Hepatocyte (in vitro differentiated cells): ENCODE data around the gene CYTH1. TPM values are rescaled to one million over a fixed set of nuclear protein-coding genes. Genes with fewer than 3 reads are reported as not detected.

Source experiments
- DNase-seq: peaks from one replicate; pipeline ENCODE4 v3.0.0-alpha.2; 2016; ENCODE audit warnings: low spot score
- H2AFZ ChIP-seq: fragments of 200-600 bp; sonication (generic); 2 replicates; pipeline ENCODE4 v1.6.0; 2016; ENCODE audit warnings: antibody characterized with exemption, mild to moderate bottlenecking
- H3K27ac ChIP-seq: fragments of 200-600 bp; sonication (generic); 2 replicates; pipeline ENCODE4 v1.5.1; 2016; ENCODE audit warnings: mild to moderate bottlenecking
- H3K27me3 ChIP-seq: fragments of 200-600 bp; sonication (generic); 2 replicates; pipeline ENCODE4 v1.6.1; 2016
- H3K36me3 ChIP-seq: fragments of 200-600 bp; sonication (generic); replicated peaks from 2 replicates; pipeline ENCODE4 v1.5.1; 2016; ENCODE audit warnings: low read depth; ENCODE audit not compliant: insufficient read depth
- H3K4me1 ChIP-seq: fragments of 200-600 bp; sonication (generic); 2 replicates; pipeline ENCODE4 v1.5.1; 2016; ENCODE audit warnings: mild to moderate bottlenecking, moderate library complexity; ENCODE audit not compliant: insufficient read depth
- H3K4me2 ChIP-seq: fragments of 200-600 bp; sonication (generic); 2 replicates; pipeline ENCODE4 v1.6.0; 2016
- H3K4me3 ChIP-seq: fragments of 200-600 bp; sonication (generic); 2 replicates; pipeline ENCODE4 v1.5.1; 2016; ENCODE audit warnings: mild to moderate bottlenecking
- H3K79me2 ChIP-seq: fragments of 200-600 bp; sonication (generic); 2 replicates; pipeline ENCODE4 v1.6.0; 2017; ENCODE audit warnings: mild to moderate bottlenecking
- H3K9me2 ChIP-seq: fragments of 200-600 bp; sonication (generic); replicated peaks from 2 replicates; pipeline ENCODE4 v1.6.0; 2017; ENCODE audit warnings: mild to moderate bottlenecking; ENCODE audit not compliant: insufficient read depth
- H3K9me3 ChIP-seq: fragments of 200-600 bp; sonication (generic); 2 replicates; pipeline ENCODE4 v1.5.1; 2016; ENCODE audit warnings: low read depth, mild to moderate bottlenecking
- H4K20me1 ChIP-seq: fragments of 200-600 bp; sonication (generic); 2 replicates; pipeline ENCODE4 v1.6.0; 2016; ENCODE audit warnings: mild to moderate bottlenecking; ENCODE audit not compliant: insufficient read depth, poor library complexity, severe bottlenecking
- EZH2 ChIP-seq: fragments of 200-600 bp; sonication (generic); IDR thresholded peaks from 2 replicates; pipeline ENCODE4 v1.6.1; 2016; ENCODE audit warnings: antibody characterized with exemption, mild to moderate bottlenecking, borderline replicate concordance
- EZH2phosphoT487 ChIP-seq: fragments of 200-600 bp; sonication (generic); IDR thresholded peaks from one replicate; pipeline ENCODE4 v1.6.1; 2018; ENCODE audit warnings: antibody characterized with exemption, mild to moderate bottlenecking, low read depth, moderate library complexity; ENCODE audit not compliant: unreplicated experiment, severe bottlenecking
- WGBS: methylation state at CpG from one replicate; pipeline ENCODE4 v1.1.6; 2016; ENCODE audit warnings: low lambda C conversion rate; ENCODE audit errors: missing lambda C conversion rate; 5-methylcytosine and 5-hydroxymethylcytosine counted together
- polyA plus RNA-seq: library from polyadenylated mRNA; unstranded; fragments of >200 nt; fragmentation: Nextera tagmentation; extraction: Ambion mirVana; gene quantifications from 2 replicates; pipeline ENCODE4 v1.2.1, GENCODE V29; 2016
- small RNA-seq: library from RNA; depleted of rRNA; stranded (forward); fragments of <200 nt; gene quantifications from one replicate; pipeline ENCODE3, GENCODE V24; 2014
- total RNA-seq: library from RNA; depleted of rRNA; stranded (reverse); fragments of >200 nt; gene quantifications from 2 replicates; pipeline ENCODE4 v1.2.3, GENCODE V29; 2014
- TF ChIP-seq, protein P1 (sequence below): fragments of 200-600 bp; sonication (generic); IDR thresholded peaks from 2 replicates; pipeline ENCODE4 v1.5.1; 2016; ENCODE audit warnings: antibody characterized with exemption, mild to moderate bottlenecking; ENCODE audit not compliant: poor library complexity

CYTH1 gene
- total and polyA plus RNA-seq, 2 experiments from 2014 or later, result 38.5 to 44.4 TPM

DNA sequence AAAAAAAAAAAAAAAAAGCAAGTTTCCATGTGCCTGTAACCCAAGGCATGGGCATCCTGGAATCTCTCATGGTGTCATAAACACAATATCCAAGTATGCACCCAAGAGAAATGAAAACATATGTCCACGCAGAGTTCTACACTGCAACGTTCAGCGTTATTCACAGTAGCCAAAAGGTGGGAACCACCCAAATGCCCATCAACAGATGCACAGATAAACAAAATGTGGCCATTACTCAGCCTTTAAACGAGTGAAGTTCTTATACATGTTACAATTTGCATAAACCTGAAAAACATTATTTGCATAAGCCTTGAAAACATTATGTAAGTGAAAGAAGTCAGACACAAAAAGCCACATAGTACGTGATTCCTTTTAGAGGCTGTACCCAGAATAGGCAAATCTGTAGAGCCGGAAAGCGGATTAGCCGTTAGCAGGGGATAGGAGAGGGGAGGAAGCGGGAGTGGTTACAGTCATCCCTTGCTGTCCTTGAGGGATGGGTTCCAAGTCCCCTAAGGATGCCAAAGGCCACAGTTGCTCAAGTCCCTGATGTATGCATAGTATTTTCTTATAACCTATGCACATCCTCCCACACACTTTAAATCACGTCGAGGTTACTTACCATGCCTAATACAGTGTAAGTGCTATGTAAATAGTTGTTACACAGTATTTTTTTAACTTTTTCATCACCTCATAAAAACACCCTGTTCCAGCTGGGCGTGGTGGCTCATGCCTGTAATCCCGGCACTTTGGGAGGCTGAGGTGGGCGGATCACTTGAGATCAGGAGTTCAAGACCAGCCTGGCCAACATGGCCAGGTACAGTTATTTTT is 157.5 kb downstream of the CYTH1 start:
- Histone ChIP-seq H3K27me3 (no peaks in the 10 kb centered on the region), H3K27ac (no peak overlapping the region), H3K36me3 (no peaks in the 10 kb centered on the region), H2AFZ (no peak overlapping the region), H3K4me3 (no peak overlapping the region), H3K4me2 (no peak overlapping the region), H3K9me2 (no peaks in the 10 kb centered on the region), H3K9me3 (peaks cover 3% of the 10 kb centered on the region), H4K20me1 (no peaks in the 10 kb centered on the region), H3K79me2 (no peaks in the 10 kb centered on the region), H3K4me1 (no peaks in the 10 kb centered on the region)
- DNase-seq, result no peak
- TF ChIP-seq EZH2phosphoT487 (no peak), EZH2 (no peak)
- TF ChIP-seq, protein P1, sequence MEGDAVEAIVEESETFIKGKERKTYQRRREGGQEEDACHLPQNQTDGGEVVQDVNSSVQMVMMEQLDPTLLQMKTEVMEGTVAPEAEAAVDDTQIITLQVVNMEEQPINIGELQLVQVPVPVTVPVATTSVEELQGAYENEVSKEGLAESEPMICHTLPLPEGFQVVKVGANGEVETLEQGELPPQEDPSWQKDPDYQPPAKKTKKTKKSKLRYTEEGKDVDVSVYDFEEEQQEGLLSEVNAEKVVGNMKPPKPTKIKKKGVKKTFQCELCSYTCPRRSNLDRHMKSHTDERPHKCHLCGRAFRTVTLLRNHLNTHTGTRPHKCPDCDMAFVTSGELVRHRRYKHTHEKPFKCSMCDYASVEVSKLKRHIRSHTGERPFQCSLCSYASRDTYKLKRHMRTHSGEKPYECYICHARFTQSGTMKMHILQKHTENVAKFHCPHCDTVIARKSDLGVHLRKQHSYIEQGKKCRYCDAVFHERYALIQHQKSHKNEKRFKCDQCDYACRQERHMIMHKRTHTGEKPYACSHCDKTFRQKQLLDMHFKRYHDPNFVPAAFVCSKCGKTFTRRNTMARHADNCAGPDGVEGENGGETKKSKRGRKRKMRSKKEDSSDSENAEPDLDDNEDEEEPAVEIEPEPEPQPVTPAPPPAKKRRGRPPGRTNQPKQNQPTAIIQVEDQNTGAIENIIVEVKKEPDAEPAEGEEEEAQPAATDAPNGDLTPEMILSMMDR, result no peak
- 80% methylated on average over 14 of the region's 14 CpGs for WGBS

Small RNA genes lying within 50 kb of the gene (small RNA-seq; reads per million reads assigned to genes)
- gene RNU6-638P, result not detected

Other genes with a start within 250 kb of the CYTH1 start
- 0.16 and 0.20 TPM in 2 replicates for gene DNAH17, start 204.9 kb downstream of the CYTH1 start, total RNA-seq
- 1.5 and 4.4 TPM in 2 replicates for gene DNAH17, start 204.9 kb downstream of the CYTH1 start, polyA plus RNA-seq
- gene USP36, start 58.5 kb upstream of the CYTH1 start, total RNA-seq, result 17.7 and 20.9 TPM in 2 replicates
- gene USP36, start 58.5 kb upstream of the CYTH1 start, polyA plus RNA-seq, result 26.2 and 31.6 TPM in 2 replicates
- gene CEP295NL, start 120.9 kb upstream of the CYTH1 start, total RNA-seq, result 0.44 and 0.97 TPM in 2 replicates
- gene CEP295NL, start 120.9 kb upstream of the CYTH1 start, polyA plus RNA-seq, result 0.17 and 0.91 TPM in 2 replicates
- 54.7 and 63.3 TPM in 2 replicates for gene TIMP2, start 143.1 kb upstream of the CYTH1 start, total RNA-seq
- gene TIMP2, start 143.1 kb upstream of the CYTH1 start, polyA plus RNA-seq, result 20.9 and 23.3 TPM in 2 replicates
- gene LGALS3BP, start 197.7 kb upstream of the CYTH1 start, total RNA-seq, result 224 and 305 TPM in 2 replicates
- gene LGALS3BP, start 197.7 kb upstream of the CYTH1 start, polyA plus RNA-seq, result 787 and 811 TPM in 2 replicates
- gene CANT1, start 227.5 kb upstream of the CYTH1 start, total RNA-seq, result 32.8 and 36.1 TPM in 2 replicates
- 33.0 and 34.1 TPM in 2 replicates for gene CANT1, start 227.5 kb upstream of the CYTH1 start, polyA plus RNA-seq
- gene C1QTNF1, start 241.9 kb upstream of the CYTH1 start, total RNA-seq, result 9.5 and 12.8 TPM in 2 replicates
- 13.3 and 14.7 TPM in 2 replicates for gene C1QTNF1, start 241.9 kb upstream of the CYTH1 start, polyA plus RNA-seq